ENCODE data around the gene YIF1A. TPM values are rescaled to one million over a fixed set of nuclear protein-coding genes. Genes with fewer than 3 reads are reported as not detected.
"Not testable (repeated sequence)": the region's sequence is repeated elsewhere in the genome, so short reads cannot be mapped to it uniquely, and the experiment has no call there.

Gene YIF1A
- polyA plus RNA-seq, 1 donor, result 49.2 TPM

GRCh38 chr11:66271816-66272215, 17.1 kb downstream of the YIF1A start:
- DNase-seq, result no peak

GRCh38 chr11:66268952-66269905, 19.7 kb downstream of the YIF1A start:
- no peak for DNase-seq

- peak; percentile 100 for DNase-seq
These were observed 20.5 kb downstream of the YIF1A start, which contains the start of gene RAB1B for GRCh38 chr11:66268244-66268951. RAB1B (plus strand) TSS chr11:66268639; CDS start chr11:66268680, 41 bp downstream.

GRCh38 chr11:66267379-66268243, 21.3 kb downstream of the YIF1A start:
- peak; percentile 90 for DNase-seq

- no peak for DNase-seq
These were observed 21.9 kb downstream of the YIF1A start for GRCh38 chr11:66267039-66267378.

- DNase-seq, result no peak
These were observed 22.4 kb downstream of the YIF1A start for GRCh38 chr11:66266378-66267038.

- DNase-seq, result no peak
These were observed 23.2 kb downstream of the YIF1A start for GRCh38 chr11:66265531-66266377.

- no peak for DNase-seq
These were observed 24.0 kb downstream of the YIF1A start for GRCh38 chr11:66264914-66265313.

GRCh38 chr11:66264383-66264782, 24.6 kb downstream of the YIF1A start:
- no peak for DNase-seq

GRCh38 chr11:66263785-66264184, 25.2 kb downstream of the YIF1A start:
- DNase-seq, result no peak

- DNase-seq, result no peak
These were observed 25.7 kb downstream of the YIF1A start for GRCh38 chr11:66263231-66263630.

GRCh38 chr11:66262696-66263095, 26.2 kb downstream of the YIF1A start:
- DNase-seq, result no peak

- DNase-seq, result no peak
These were observed 26.8 kb downstream of the YIF1A start for GRCh38 chr11:66262191-66262590.

GRCh38 chr11:66261578-66261977, 27.4 kb downstream of the YIF1A start:
- DNase-seq, result no peak

- no peak for DNase-seq
These were observed 29.0 kb downstream of the YIF1A start for GRCh38 chr11:66259956-66260355.

GRCh38 chr11:66259225-66259624, 29.7 kb downstream of the YIF1A start:
- DNase-seq, result no peak

- DNase-seq, result no peak
These were observed 30.5 kb downstream of the YIF1A start for GRCh38 chr11:66258473-66258893.

- DNase-seq, result not testable (repeated sequence)
These were observed 35.9 kb downstream of the YIF1A start for GRCh38 chr11:66253081-66253480.

GRCh38 chr11:66251809-66252208, 37.1 kb downstream of the YIF1A start:
- DNase-seq, result no peak

- DNase-seq, result no peak
These were observed 40.0 kb downstream of the YIF1A start for GRCh38 chr11:66248903-66249302.

GRCh38 chr11:66247801-66248200, 41.1 kb downstream of the YIF1A start:
- no peak for DNase-seq

Data from left kidney (tissue), 2 donors.